ENCODE results near the gene BBS7.

GRCh38 chr4:121876070-121876469 lies 5.8 kb upstream of the BBS7 start:
- TF ChIP-seq CTCF (IDR thresholded peaks at IDR 0.05; ENCODE audit: poor library complexity), result no peak
- no peak for TF ChIP-seq EZH2 (IDR thresholded peaks at IDR 0.05; ENCODE audit: borderline replicate concordance)

Data from hepatocyte (in vitro differentiated cells).